ENCODE measurements around the gene PISD.
A peak's percentile ranks its signal among the peaks of the same experiment; 100 is the strongest.
"Not testable (repeated sequence)": the region's sequence is repeated elsewhere in the genome, so short reads cannot be mapped to it uniquely, and the experiment has no call there.

The PISD gene

DNA sequence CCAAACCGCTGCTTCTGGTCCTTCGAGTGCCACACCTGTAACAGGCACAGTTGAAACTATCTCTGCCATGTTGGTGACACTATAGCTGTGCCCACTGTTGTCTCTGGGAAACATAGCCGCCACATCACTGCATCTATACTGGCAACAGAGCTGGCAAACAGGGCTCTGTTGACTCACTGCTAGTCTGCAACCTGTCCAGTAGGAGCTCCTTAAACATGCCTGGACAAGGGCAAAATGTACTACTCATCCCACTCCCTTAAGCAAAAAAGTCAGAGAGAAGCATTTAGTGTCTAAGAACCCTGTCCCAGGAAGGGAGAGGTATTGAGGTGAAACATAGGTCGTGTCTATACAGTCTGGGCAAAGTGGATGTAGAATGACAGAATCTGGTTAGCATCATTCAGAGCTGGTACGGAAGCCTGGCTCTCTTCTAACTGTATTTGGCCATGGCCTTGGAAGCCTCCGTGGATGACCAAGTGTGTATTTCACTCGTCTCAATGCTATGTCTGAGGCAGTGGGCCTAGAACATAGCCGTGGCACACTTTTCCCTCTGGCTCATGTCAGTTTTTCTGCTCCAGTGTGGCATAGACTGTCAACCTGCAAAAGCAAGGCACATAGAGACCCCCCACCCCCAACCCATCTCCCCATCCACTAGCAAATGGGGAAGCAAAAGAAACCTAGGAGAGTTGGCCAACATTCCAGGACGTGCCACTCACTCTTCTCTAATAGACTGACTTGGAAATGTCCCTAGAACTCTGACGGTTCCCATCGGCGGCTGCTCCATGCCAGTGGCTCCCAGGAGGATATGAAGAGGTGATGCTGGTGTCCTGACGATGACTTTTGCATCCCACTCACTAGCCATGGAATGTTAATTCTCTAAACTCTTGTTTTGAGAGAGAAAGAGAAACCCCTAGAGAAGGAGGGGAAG lies 21.4 kb upstream of the PISD start:
- no peak for DNase-seq (ENCODE audit: low read depth)
- no peak overlapping the region for H3K4me3 ChIP-seq (ENCODE audit: low read depth, low read length)
- TF ChIP-seq, protein P1, sequence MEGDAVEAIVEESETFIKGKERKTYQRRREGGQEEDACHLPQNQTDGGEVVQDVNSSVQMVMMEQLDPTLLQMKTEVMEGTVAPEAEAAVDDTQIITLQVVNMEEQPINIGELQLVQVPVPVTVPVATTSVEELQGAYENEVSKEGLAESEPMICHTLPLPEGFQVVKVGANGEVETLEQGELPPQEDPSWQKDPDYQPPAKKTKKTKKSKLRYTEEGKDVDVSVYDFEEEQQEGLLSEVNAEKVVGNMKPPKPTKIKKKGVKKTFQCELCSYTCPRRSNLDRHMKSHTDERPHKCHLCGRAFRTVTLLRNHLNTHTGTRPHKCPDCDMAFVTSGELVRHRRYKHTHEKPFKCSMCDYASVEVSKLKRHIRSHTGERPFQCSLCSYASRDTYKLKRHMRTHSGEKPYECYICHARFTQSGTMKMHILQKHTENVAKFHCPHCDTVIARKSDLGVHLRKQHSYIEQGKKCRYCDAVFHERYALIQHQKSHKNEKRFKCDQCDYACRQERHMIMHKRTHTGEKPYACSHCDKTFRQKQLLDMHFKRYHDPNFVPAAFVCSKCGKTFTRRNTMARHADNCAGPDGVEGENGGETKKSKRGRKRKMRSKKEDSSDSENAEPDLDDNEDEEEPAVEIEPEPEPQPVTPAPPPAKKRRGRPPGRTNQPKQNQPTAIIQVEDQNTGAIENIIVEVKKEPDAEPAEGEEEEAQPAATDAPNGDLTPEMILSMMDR (IDR thresholded peaks at IDR 0.05; ENCODE audit: insufficient read depth, low read depth, low read length, missing control alignments) = no peak

DNA sequence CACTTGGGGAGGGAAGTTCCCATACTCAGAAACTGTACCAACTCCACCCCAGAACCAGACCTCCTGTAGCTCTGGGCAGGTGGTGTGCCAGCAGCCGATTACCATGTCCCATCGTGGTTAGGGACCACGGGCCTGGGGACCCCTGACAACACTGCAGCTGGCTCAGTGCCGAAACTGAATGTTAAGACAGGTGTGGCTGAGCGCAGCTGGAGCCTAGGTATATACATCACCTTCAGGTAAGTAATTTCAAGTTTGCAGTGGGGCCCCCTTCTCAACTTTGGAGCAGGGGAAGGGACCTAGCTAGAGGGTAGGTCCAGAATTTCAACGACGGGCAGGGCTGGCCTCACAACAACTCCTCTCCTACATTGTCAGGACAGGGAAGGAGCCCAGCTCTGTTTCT lies 20.7 kb upstream of the PISD start:
- TF ChIP-seq, protein P1 (IDR thresholded peaks at IDR 0.05; ENCODE audit: insufficient read depth, low read depth, low read length, missing control alignments) = no peak
- H3K4me3 ChIP-seq (ENCODE audit: low read depth, low read length) = no peak overlapping the region
- no peak for DNase-seq (ENCODE audit: low read depth)

DNA sequence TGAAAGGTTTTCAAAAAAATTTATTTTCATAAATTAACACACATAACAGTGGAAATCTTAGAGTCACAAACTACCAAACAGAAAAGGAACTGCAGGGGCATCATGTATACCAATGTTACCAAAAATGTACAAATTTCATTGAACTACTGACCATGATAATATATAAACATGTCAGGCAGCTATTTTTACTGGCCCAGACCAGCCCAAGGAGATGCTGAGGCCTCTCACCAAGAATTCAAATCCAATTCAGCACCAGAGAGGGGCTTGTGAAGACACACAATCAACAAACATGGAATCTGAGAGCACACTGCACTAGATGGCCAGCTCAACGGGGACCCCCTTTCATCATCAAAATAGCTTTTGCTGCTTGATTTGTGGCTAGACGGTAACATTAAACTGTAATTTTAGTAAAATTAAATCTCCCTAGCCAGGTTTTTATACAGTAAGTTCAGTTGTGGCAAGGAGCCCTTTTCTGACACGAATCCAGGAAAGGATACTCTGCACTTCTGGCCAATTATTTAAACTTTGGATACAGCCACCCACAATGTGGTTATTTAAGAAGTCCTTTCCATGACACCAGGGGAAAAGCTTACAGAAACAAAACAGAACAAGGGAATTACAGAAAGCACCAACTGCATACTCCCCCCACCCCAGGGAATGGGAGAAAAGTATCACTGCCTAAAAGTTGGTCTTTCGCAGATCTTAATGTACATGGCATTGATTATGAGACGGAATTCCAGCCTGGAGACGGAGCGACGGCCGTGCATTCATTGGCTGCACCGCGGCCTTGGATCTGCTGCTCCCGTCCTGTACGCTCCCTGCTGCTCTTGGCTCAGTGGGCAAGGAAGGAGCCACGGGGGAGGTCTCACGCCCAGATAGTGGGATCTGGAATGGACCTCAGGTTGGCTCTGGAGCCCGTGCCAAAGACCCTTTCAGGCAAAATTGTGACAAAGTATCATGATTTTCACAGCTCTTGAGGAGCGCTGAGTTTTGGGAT lies 19.6 kb upstream of the PISD start:
- no peak for DNase-seq (ENCODE audit: low read depth)
- H3K4me3 ChIP-seq (ENCODE audit: low read depth, low read length) = no peak overlapping the region
- TF ChIP-seq, protein P1 (IDR thresholded peaks at IDR 0.05; ENCODE audit: insufficient read depth, low read depth, low read length, missing control alignments) = no peak

DNA sequence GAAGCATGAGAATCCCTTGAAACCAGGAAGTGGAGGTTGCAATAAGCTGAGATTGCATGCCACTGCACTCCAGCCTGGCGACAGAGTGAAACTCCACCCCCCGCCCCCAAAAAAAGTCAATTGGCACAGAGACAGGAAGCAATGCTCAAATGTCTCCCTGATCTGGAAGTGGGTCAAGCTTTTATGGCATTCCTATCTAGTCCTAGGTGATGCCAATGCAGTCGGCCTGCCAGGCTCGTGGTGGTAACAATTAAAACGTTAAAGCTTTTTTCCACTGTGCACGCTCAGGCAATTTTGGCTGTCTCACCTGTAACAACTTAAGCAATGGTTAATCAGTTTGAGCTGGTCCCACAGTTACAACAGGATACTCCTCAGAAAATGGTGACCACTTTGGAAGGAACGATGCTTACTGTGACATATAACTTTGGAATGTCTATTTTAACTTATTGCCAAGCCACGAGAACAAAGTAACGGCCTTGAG lies 18.9 kb upstream of the PISD start:
- DNase-seq (ENCODE audit: low read depth) = no peak
- H3K4me3 ChIP-seq (ENCODE audit: low read depth, low read length) = no peak overlapping the region
- TF ChIP-seq, protein P1 (IDR thresholded peaks at IDR 0.05; ENCODE audit: insufficient read depth, low read depth, low read length, missing control alignments) = no peak

DNA sequence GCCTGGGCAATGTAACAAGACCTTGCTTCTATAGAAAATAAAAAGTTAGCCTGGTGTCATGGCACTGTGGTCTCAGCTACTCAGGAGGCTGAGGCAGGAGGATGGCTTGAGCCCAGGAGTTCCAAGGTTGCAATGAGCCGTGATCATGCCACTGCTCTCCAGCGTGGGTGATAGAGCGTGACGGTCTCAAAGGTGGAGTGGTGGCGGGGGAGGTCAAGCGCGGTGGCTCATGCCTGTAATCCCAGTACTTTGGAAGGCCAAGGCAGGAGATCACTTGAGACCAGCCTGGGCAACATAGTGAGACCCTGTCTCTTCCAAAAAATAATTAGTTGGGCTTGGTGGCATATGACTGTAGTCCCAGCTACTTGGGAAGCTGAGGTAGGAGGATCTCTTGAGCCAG lies 16.7 kb upstream of the PISD start:
- TF ChIP-seq, protein P1 (IDR thresholded peaks at IDR 0.05; ENCODE audit: insufficient read depth, low read depth, low read length, missing control alignments) = no peak
- no peak for DNase-seq (ENCODE audit: low read depth)
- no peak overlapping the region for H3K4me3 ChIP-seq (ENCODE audit: low read depth, low read length)

DNA sequence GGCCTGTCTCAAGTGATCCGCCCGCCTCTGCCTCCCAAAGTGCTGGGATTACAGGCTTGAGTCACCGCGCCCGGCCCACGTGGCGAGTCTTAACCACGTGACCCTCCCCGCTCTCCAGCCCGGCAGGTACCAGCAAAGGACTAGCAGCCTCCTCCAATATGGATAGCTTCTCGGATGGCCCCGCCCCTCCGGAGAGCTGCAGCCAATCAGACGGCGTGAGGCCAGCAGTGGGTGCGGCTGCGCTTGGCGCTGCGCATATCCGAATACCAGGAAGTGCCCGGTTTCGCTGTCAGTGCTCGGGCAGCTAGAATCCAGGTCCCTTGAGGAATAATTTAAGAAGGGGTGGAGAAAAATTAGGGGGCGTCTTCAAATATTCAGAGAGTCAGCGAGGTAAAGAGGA lies 14.7 kb upstream of the PISD start:
- peak overlapping the region; percentile 62 for H3K4me3 ChIP-seq (ENCODE audit: low read depth, low read length)
- DNase-seq (ENCODE audit: low read depth) = peak; percentile 91

DNA sequence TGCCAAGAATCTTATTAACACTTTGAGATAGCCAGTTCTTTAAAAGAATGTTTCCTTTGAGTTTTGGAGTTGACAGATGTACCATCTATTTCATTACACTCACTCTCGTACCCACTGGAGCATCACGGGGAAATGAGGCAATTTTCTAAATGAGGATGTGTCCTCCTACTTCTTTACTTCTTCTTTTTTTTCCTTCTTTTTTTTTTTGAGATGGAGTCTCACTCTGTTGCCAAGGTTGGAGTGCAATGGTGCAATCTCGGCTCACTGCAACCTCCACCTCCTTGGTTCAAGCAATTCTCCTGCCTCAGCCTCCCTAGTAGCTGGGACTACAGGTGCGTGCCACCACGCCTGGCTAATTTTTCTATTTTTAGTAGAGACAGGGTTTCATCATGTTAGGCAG lies 12.2 kb upstream of the PISD start:
- DNase-seq (ENCODE audit: low read depth); H3K4me3 ChIP-seq (ENCODE audit: low read depth, low read length): not testable (repeated sequence)

More for the DNA sequence above, 14.7 kb upstream of the PISD start:
- TF ChIP-seq, protein P1 (IDR thresholded peaks at IDR 0.05; ENCODE audit: insufficient read depth, low read depth, low read length, missing control alignments) = no peak

DNA sequence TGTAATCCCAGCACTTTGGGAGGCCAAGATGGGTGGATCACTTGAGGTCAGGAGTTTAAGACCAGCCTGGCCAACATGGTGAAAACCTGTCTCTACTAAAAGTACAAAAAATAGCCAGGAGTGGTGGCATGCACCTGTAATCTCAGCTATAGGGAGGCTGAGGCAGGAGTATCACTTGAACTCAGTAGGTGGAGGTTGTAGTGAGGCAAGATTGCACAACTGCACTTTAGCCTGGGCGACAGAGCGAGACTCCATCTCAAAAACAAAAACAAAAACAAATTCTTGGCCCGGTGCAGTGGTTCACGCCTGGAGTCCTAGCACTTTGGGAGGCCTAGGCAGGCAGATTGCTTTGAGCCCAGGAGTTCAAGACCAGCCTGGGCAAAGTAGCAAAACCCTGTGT lies 6.8 kb upstream of the PISD start:
- not testable (repeated sequence) for DNase-seq (ENCODE audit: low read depth)

More for the DNA sequence above, 6.8 kb upstream of the PISD start:
- not testable (repeated sequence) for H3K4me3 ChIP-seq (ENCODE audit: low read depth, low read length)
